HFFc6 (cell line): ENCODE measurements around the gene SLC23A1. TPM values are rescaled to one million over a fixed set of nuclear protein-coding genes. Genes with fewer than 3 reads are reported as not detected.

Experiments
- DNase-seq: peaks from one replicate; pipeline ENCODE4 v3.0.0-alpha.2; 2018
- H3K27ac Mint-ChIP-seq: 2 replicates; pipeline ENCODE4 v1.8.0; 2020; ENCODE audit warnings: mild to moderate bottlenecking, mixed read lengths
- H3K27me3 Mint-ChIP-seq: 2 replicates; pipeline ENCODE4 v1.8.0; 2021; ENCODE audit warnings: mild to moderate bottlenecking, moderate library complexity, mixed read lengths; ENCODE audit not compliant: insufficient read depth
- H3K36me3 Mint-ChIP-seq: 2 replicates; pipeline ENCODE4 v1.8.0; 2021; ENCODE audit warnings: low read depth, mixed read lengths
- H3K4me1 Mint-ChIP-seq: 2 replicates; pipeline ENCODE4 v1.8.0; 2020; ENCODE audit warnings: low read depth, mixed read lengths
- H3K4me3 Mint-ChIP-seq: 2 replicates; pipeline ENCODE4 v1.8.0; 2020; ENCODE audit warnings: mild to moderate bottlenecking, moderate library complexity, mixed read lengths
- H3K9me3 Mint-ChIP-seq: 2 replicates; pipeline ENCODE4 v1.8.0; 2020; ENCODE audit warnings: mild to moderate bottlenecking, mixed read lengths
- CTCF ChIP-seq: fragments of 200-600 bp; sonication (generic); IDR thresholded peaks from 2 replicates; pipeline ENCODE4 v1.5.0; 2021; ENCODE audit warnings: antibody characterized with exemption, mild to moderate bottlenecking
- total RNA-seq, 6 experiments: library from RNA; stranded (reverse); fragmentation: NEBNext Ultra II Directional; extraction: Animal tissue kit (Norgen Biotek cat#: 25700); gene quantifications; 2 replicates in 1 of 6; 3 replicates in 5 of 6; pipeline ENCODE4 v1.2.3, GENCODE V29; 2021

The SLC23A1 gene
- total RNA-seq, 6 experiments from 2014 or later, result not detected

- Mint-ChIP-seq H3K9me3 (no peaks in the 10 kb centered on the region), H3K4me1 (peaks cover 20% of the 10 kb centered on the region), H3K36me3 (peaks cover 33% of the 10 kb centered on the region), H3K4me3 (no peak overlapping the region), H3K27ac (no peak overlapping the region; the same call in 1 of the 2 replicates), H3K27me3 (no peaks in the 10 kb centered on the region; the same call in 1 of the 2 replicates)
- TF ChIP-seq CTCF, result no peak
- peak; percentile 31 for DNase-seq
These were observed 13.9 kb downstream of the SLC23A1 start for GRCh38 chr5:139369181-139369580.

GRCh38 chr5:139368613-139369012, 14.5 kb downstream of the SLC23A1 start:
- Mint-ChIP-seq H3K4me1 (peaks cover 15% of the 10 kb centered on the region), H3K9me3 (no peaks in the 10 kb centered on the region), H3K36me3 (peaks cover 33% of the 10 kb centered on the region), H3K27me3 (no peaks in the 10 kb centered on the region; the same call in 1 of the 2 replicates), H3K4me3 (no peak overlapping the region), H3K27ac (peak overlapping the region; percentile 27; the same call in 1 of the 2 replicates)
- TF ChIP-seq CTCF, result peak; percentile 20; the same call in 1 of the 2 replicates
- no peak for DNase-seq

- Mint-ChIP-seq H3K36me3 (peaks cover 30% of the 10 kb centered on the region), H3K4me1 (peaks cover 19% of the 10 kb centered on the region), H3K9me3 (no peaks in the 10 kb centered on the region), H3K4me3 (no peak overlapping the region), H3K27me3 (no peaks in the 10 kb centered on the region; the same call in 1 of the 2 replicates), H3K27ac (no peak overlapping the region)
- no peak for DNase-seq
- no peak for TF ChIP-seq CTCF
These were observed 18.6 kb downstream of the SLC23A1 start for GRCh38 chr5:139364466-139364865.

GRCh38 chr5:139363937-139364336, 19.2 kb downstream of the SLC23A1 start:
- Mint-ChIP-seq H3K27ac (no peak overlapping the region), H3K9me3 (no peaks in the 10 kb centered on the region)

DNA sequence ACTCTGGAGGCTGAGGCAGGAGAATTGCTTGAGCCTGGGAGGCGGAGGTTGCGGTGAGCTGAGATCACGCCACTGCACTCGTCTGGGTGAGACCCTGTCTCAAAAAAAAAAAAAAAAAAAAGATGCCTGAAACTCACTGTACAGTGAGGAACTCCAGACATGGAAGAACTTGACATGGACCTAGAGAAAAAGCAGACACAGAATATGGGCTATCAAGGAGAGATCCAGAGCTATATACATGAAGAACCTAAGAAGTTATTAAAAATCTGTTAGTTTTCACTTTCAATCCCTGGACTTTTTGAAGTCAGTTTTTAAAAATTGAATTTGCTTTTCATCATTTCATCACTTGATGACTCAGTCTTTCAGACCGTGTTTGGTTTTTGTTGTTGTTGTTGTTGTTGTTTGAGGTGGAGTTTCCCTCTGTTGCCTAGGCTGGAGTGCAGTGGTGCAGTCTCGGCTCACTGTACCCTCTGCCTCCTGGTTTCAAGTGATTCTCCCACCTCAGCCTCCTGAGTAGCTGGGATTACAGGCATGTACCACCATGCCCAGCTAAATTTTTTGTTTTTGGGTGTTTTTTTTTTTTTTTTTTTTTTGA, 21.2 kb downstream of the SLC23A1 start:
- no peaks in the 10 kb centered on the region for H3K9me3 Mint-ChIP-seq
- no peak for TF ChIP-seq CTCF
- H3K27ac Mint-ChIP-seq, result no peak overlapping the region
- H3K27me3 Mint-ChIP-seq, result no peaks in the 10 kb centered on the region; the same call in 1 of the 2 replicates
- no peak for DNase-seq
- H3K36me3 Mint-ChIP-seq, result peaks cover 29% of the 10 kb centered on the region
- no peak overlapping the region for H3K4me3 Mint-ChIP-seq
- H3K4me1 Mint-ChIP-seq, result peaks cover 23% of the 10 kb centered on the region

More at GRCh38 chr5:139363937-139364336, 19.2 kb downstream of the SLC23A1 start:
- peaks cover 30% of the 10 kb centered on the region for H3K36me3 Mint-ChIP-seq
- TF ChIP-seq CTCF, result no peak
- no peaks in the 10 kb centered on the region; the same call in 1 of the 2 replicates for H3K27me3 Mint-ChIP-seq
- DNase-seq, result no peak
- peaks cover 20% of the 10 kb centered on the region for H3K4me1 Mint-ChIP-seq
- H3K4me3 Mint-ChIP-seq, result no peak overlapping the region
